HEK293 (cell line): ENCODE results near the gene ITPR2.
"Not testable (repeated sequence)": the region's sequence is repeated elsewhere in the genome, so short reads cannot be mapped to it uniquely, and the experiment has no call there.

Source experiments
- CTCF ChIA-PET: fragments of 350-600 bp; formaldehyde crosslinking; extraction: SDS; loops from one replicate; lab custom pipeline; 2021; ENCODE audit warnings: antibody characterized with exemption; lab: Yijun Ruan, JAX
- POLR2A ChIA-PET: fragments of 300-600 bp; formaldehyde crosslinking; extraction: SDS; loops from one replicate; lab custom pipeline; 2020; ENCODE audit warnings: antibody characterized with exemption, inconsistent platforms; lab: Yijun Ruan, JAX
- H3K27ac ChIP-seq: fragments of 200-500 bp; sonication (Bioruptor generic); 2 replicates; pipeline ENCODE4 v1.5.1; 2014; ENCODE audit warnings: low read depth, low read length, control low read depth, inconsistent platforms; ENCODE audit errors: extremely low read depth
- H3K36me3 ChIP-seq, 2 experiments: fragments of 200-500 bp in 1 of 2; sonication (Bioruptor generic) in 1 of 2; 1 replicate in 1 of 2; 2 replicates in 1 of 2; pipeline ENCODE4 v1.5.1; 2014 to 2017; ENCODE audit warnings: inconsistent platforms in 2 of 2, low read length in 2 of 2; ENCODE audit not compliant: control insufficient read depth in 2 of 2, insufficient read depth in 1 of 2
- H3K4me1 ChIP-seq: fragments of 200-500 bp; sonication (Bioruptor generic); 2 replicates; pipeline ENCODE4 v1.5.1; 2014; ENCODE audit warnings: mild to moderate bottlenecking, low read length, inconsistent platforms; ENCODE audit not compliant: control insufficient read depth, insufficient read depth
- H3K4me3 ChIP-seq: 2 replicates; pipeline ENCODE4 v1.5.1; 2011; ENCODE audit warnings: low read depth, mild to moderate bottlenecking, control low read depth, low read length, moderate library complexity
- H3K9me3 ChIP-seq: fragments of 200-500 bp; sonication (Bioruptor generic); 2 replicates; pipeline ENCODE4 v1.5.1; 2014; ENCODE audit warnings: low read depth, low read length, inconsistent platforms; ENCODE audit not compliant: control insufficient read depth, insufficient read depth
- BCL11B ChIP-seq: fragments of 450-650 bp; formaldehyde crosslinking; IDR thresholded peaks from 2 replicates; pipeline ENCODE4 v1.5.1; 2016; ENCODE audit warnings: low read depth, missing biosample characterization, missing genetic modification characterization
- KLF9 ChIP-seq: fragments of 450-650 bp; formaldehyde crosslinking; IDR thresholded peaks from 2 replicates; pipeline ENCODE4 v1.5.1; 2016; ENCODE audit warnings: missing biosample characterization, missing genetic modification characterization, low read depth
- ZNF155 ChIP-seq: fragments of 450-650 bp; formaldehyde crosslinking; IDR thresholded peaks from 2 replicates; pipeline ENCODE4 v1.5.1; 2016; ENCODE audit warnings: missing biosample characterization, missing genetic modification characterization
- ZNF16 ChIP-seq: fragments of 450-650 bp; formaldehyde crosslinking; IDR thresholded peaks from 2 replicates; pipeline ENCODE4 v1.5.1; 2016; ENCODE audit warnings: low read depth, missing biosample characterization, missing genetic modification characterization
- ZNF175 ChIP-seq: fragments of 450-650 bp; formaldehyde crosslinking; IDR thresholded peaks from 2 replicates; pipeline ENCODE4 v1.5.1; 2016; ENCODE audit warnings: missing biosample characterization, missing genetic modification characterization
- ZNF266 ChIP-seq: fragments of 450-650 bp; formaldehyde crosslinking; IDR thresholded peaks from 2 replicates; pipeline ENCODE4 v1.5.1; 2016; ENCODE audit warnings: missing biosample characterization, missing genetic modification characterization, low read depth
- ZNF274 ChIP-seq, 2 experiments: fragments of 200-500 bp in 1 of 2; fragments of 450-650 bp in 1 of 2; sonication (Bioruptor generic) in 1 of 2; formaldehyde crosslinking in 1 of 2; IDR thresholded peaks; 2 replicates each; pipeline versions ENCODE4 v1.5.1 to v1.6.1; 2014 to 2016; ENCODE audit warnings: borderline replicate concordance in 1 of 2, inconsistent platforms in 1 of 2, low read length in 1 of 2, missing biosample characterization in 1 of 2, missing genetic modification characterization in 1 of 2
- ZNF391 ChIP-seq: fragments of 450-650 bp; formaldehyde crosslinking; IDR thresholded peaks from 2 replicates; pipeline ENCODE4 v1.5.1; 2016; ENCODE audit warnings: low read depth, missing biosample characterization, missing genetic modification characterization, borderline replicate concordance
- ZNF426 ChIP-seq: fragments of 450-650 bp; formaldehyde crosslinking; IDR thresholded peaks from 2 replicates; pipeline ENCODE4 v1.5.1; 2017; ENCODE audit warnings: missing biosample characterization, missing genetic modification characterization, mild to moderate bottlenecking, inconsistent platforms, moderate library complexity
- ZNF529 ChIP-seq: fragments of 450-650 bp; formaldehyde crosslinking; IDR thresholded peaks from 2 replicates; pipeline ENCODE4 v1.5.1; 2017; ENCODE audit warnings: missing genetic modification characterization, missing biosample characterization; ENCODE audit not compliant: insufficient replicate concordance
- ZNF530 ChIP-seq: fragments of 450-650 bp; formaldehyde crosslinking; IDR thresholded peaks from 2 replicates; pipeline ENCODE4 v1.5.1; 2016; ENCODE audit warnings: low read depth, missing biosample characterization, missing genetic modification characterization
- ZNF555 ChIP-seq: fragments of 450-650 bp; formaldehyde crosslinking; conservative IDR thresholded peaks from 2 replicates; pipeline ENCODE4 v1.5.1; 2017; ENCODE audit warnings: missing biosample characterization, mild to moderate bottlenecking, missing genetic modification characterization, inconsistent platforms
- ZNF585B ChIP-seq: fragments of 450-650 bp; formaldehyde crosslinking; IDR thresholded peaks from 2 replicates; pipeline ENCODE4 v1.5.1; 2016; ENCODE audit warnings: missing biosample characterization, missing genetic modification characterization
- ZNF664 ChIP-seq: fragments of 450-650 bp; formaldehyde crosslinking; IDR thresholded peaks from 2 replicates; pipeline ENCODE4 v1.5.1; 2016; ENCODE audit warnings: missing biosample characterization, missing genetic modification characterization
- ZNF776 ChIP-seq: fragments of 450-650 bp; formaldehyde crosslinking; IDR thresholded peaks from 2 replicates; pipeline ENCODE4 v1.5.0; 2017; ENCODE audit warnings: missing biosample characterization, missing genetic modification characterization, borderline replicate concordance
- ZSCAN16 ChIP-seq: fragments of 450-650 bp; formaldehyde crosslinking; IDR thresholded peaks from 2 replicates; pipeline ENCODE4 v1.5.1; 2016; ENCODE audit warnings: missing biosample characterization, missing genetic modification characterization
- ZSCAN23 ChIP-seq: fragments of 450-650 bp; formaldehyde crosslinking; IDR thresholded peaks from 2 replicates; pipeline ENCODE4 v1.5.1; 2016; ENCODE audit warnings: missing biosample characterization, missing genetic modification characterization
- TF ChIP-seq, protein P1 (sequence below): fragments of 450-650 bp; formaldehyde crosslinking; IDR thresholded peaks from 2 replicates; pipeline ENCODE4; 2016; ENCODE audit warnings: missing biosample characterization, missing genetic modification characterization

ITPR2 gene

DNA sequence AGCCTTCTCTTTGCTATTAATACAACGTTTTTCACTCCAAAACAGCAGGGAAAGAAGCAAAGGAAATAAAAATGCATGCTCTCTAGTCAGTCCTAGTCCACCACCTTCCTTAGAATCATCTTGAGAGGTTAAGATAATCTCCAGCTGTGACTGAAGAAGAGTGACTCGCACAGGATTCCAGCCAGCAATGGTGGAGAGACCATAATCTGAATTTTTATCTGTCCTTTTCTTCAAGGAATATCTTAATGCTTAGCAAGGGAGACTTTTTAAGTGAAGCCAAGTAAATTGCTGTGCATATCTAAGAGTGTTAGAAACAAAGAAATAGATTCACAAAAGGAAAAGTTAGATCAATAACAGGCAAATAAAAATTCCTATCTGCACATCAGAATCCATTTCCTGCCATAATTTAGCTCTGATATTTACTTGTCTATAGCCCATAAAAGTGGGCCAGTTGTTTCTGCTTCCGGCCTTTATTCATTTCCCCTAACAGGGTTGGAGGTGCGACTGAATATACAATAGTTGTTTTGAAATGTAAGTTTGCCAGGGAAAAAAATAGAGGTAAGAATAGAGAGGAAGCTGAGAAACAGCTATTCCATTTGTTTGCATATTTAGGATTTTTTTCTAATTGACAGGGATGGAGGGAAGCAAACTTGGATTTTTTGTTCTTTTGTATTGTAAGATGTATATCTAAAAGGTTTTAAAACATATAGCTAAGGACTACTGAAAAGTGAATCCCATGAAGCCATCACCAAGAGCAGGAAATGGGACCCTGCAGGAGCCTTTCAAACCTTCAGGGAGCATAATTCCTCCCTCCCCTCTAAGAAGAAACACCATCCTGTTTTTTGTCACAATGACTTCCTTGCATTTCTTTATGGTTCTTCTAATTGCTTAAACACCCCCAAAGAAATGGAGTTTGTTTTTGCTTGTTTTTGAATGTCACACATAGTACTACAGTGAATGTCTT is 154.0 kb downstream of the ITPR2 start:
- POLR2A ChIA-PET, result no interaction called here
- no peak overlapping the region for H3K27ac ChIP-seq
- no peak for TF ChIP-seq ZNF529 (tag by site-specific recombination)
- TF ChIP-seq ZNF776 (tag by site-specific recombination), result no peak
- TF ChIP-seq ZNF664 (tag by site-specific recombination), result no peak
- no peak for TF ChIP-seq ZNF391 (tag by site-specific recombination)
- no peak for TF ChIP-seq ZNF266 (tag by site-specific recombination)
- TF ChIP-seq, protein P1, sequence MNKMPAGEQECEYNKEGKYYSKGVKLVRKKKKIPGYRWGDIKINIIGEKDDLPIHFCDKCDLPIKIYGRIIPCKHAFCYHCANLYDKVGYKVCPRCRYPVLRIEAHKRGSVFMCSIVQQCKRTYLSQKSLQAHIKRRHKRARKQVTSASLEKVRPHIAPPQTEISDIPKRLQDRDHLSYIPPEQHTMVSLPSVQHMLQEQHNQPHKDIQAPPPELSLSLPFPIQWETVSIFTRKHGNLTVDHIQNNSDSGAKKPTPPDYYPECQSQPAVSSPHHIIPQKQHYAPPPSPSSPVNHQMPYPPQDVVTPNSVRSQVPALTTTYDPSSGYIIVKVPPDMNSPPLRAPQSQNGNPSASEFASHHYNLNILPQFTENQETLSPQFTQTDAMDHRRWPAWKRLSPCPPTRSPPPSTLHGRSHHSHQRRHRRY (tag by site-specific recombination), result no peak
- TF ChIP-seq ZNF274 (IDR thresholded peaks at IDR 0.05; ENCODE audit: low read length), result no peak
- no peak for TF ChIP-seq ZNF274 (tag by site-specific recombination; IDR thresholded peaks at IDR 0.05; ENCODE audit: borderline replicate concordance)
- TF ChIP-seq ZSCAN16 (tag by site-specific recombination), result no peak
- no peak for TF ChIP-seq ZSCAN23 (tag by site-specific recombination)
- no peak for TF ChIP-seq ZNF155 (tag by site-specific recombination)

DNA sequence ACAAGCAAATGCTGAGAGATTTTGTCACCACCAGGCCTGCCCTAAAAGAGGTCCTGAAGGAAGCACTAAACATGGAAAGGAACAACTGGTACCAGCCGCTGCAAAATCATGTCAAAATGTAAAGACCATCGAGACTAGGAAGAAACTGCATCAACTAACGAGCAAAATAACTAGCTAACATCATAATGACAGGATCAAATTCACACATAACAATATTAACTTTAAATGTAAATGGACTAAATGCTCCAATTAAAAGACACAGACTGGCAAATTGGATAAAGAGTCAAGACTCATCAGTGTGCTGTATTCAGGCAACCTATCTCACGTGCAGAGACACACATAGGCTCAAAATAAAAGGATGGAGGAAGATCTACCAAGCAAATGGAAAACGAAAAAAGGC is 161.5 kb downstream of the ITPR2 start:
- H3K4me1 ChIP-seq, POLR2A ChIA-PET, CTCF ChIA-PET: not testable (repeated sequence)

More for the DNA sequence above, 154.0 kb downstream of the ITPR2 start:
- peaks cover 3% of the 10 kb centered on the region; the same call in 1 of the 2 replicates for H3K4me1 ChIP-seq
- CTCF ChIA-PET, result interaction anchor here (0.5 to 0.7 kb wide), 5 partner anchors 17 to 603 kb away, joined by 3 to 4 read pairs (median 3); no protein-coding TSS in a partner anchor
- H3K9me3 ChIP-seq, result no peaks in the 10 kb centered on the region
- peaks cover 0 to 10% of the 10 kb centered on the region in 2 experiments; a peak in 1 of 3 replicates for H3K36me3 ChIP-seq
- H3K4me3 ChIP-seq, result no peak overlapping the region

DNA sequence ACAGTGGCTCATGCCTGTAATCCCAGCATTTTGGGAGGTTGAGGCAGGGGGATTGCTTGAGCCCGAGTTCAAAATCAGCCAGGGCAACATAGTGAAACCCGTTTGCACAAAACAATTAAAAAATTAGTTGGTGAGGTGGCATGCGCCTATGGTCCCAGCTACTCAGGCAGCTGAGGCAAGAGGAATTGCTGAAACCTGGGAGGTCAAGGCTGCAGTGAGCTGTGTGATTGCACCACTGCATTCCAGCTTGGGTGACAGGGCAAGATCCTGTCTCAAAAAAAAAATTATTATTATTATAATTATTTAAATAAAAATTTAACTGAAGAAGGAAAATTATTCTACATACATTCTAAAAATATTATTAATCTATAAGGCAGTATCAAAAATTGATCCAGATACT is 164.1 kb downstream of the ITPR2 start:
- ChIA-PET CTCF (no interaction called here), POLR2A (interaction anchor here (0.6 kb wide), 1 partner anchor 709 kb away, joined by 5 read pairs; no protein-coding TSS in a partner anchor)
- Histone ChIP-seq H3K4me1 (no peaks in the 10 kb centered on the region), H3K4me3 (no peak overlapping the region), H3K27ac (no peak overlapping the region), H3K9me3 (no peaks in the 10 kb centered on the region), H3K36me3 (no peaks in the 10 kb centered on the region)
- TF ChIP-seq ZNF175 (no peak), ZNF555 (tag by site-specific recombination) (no peak), ZNF426 (tag by site-specific recombination) (no peak), ZNF16 (tag by site-specific recombination) (no peak), ZNF530 (tag by site-specific recombination) (no peak), ZNF585B (no peak), KLF9 (tag by site-specific recombination) (no peak), BCL11B (tag by site-specific recombination) (no peak)
- TF ChIP-seq, protein P1 (tag by site-specific recombination), result no peak

More for the DNA sequence above, 161.5 kb downstream of the ITPR2 start:
- not testable (repeated sequence) for H3K4me3 ChIP-seq, H3K27ac ChIP-seq, H3K9me3 ChIP-seq, H3K36me3 ChIP-seq
